Stimulated activated CD8-positive, alpha-beta memory T cell treated with anti-CD3 and anti-CD28 coated beads, Interleukin-4, amount 100 ng/mL, for 4 hours (primary cell): ENCODE measurements around the gene METRN.
"Not testable (repeated sequence)": the region's sequence is repeated elsewhere in the genome, so short reads cannot be mapped to it uniquely, and the experiment has no call there.

Experiments used
- DNase-seq, 2 donors: peaks; one replicate each; pipeline ENCODE4 v3.0.0-alpha.2; 2020; ENCODE audit warnings: low read depth in 2 of 2, low spot score in 1 of 2

The METRN gene

GRCh38 chr16:691242-691641 is 23.7 kb upstream of the METRN start:
- DNase-seq, result not testable (repeated sequence)

- no peak for DNase-seq
These were observed 22.4 kb upstream of the METRN start for GRCh38 chr16:692356-693108.

GRCh38 chr16:693364-693763 is 21.6 kb upstream of the METRN start:
- no peak for DNase-seq

GRCh38 chr16:693766-694165 is 21.2 kb upstream of the METRN start:
- peak in 1 of 2 donors; percentile 29 for DNase-seq

- no peak for DNase-seq
These were observed 20.6 kb upstream of the METRN start for GRCh38 chr16:694187-694862.

GRCh38 chr16:694863-695354 is 20.0 kb upstream of the METRN start:
- DNase-seq, result no peak

- DNase-seq, result peak in 1 of 2 donors; percentile 43
These were observed 19.4 kb upstream of the METRN start for GRCh38 chr16:695355-696089.

- DNase-seq, result no peak
These were observed 15.8 kb upstream of the METRN start for GRCh38 chr16:698911-699671.

GRCh38 chr16:700684-701584 is 14.0 kb upstream of the METRN start:
- no peak for DNase-seq

GRCh38 chr16:702341-702740 is 12.6 kb upstream of the METRN start:
- no peak for DNase-seq

GRCh38 chr16:703406-703805 is 11.5 kb upstream of the METRN start:
- no peak for DNase-seq

- DNase-seq, result no peak
These were observed 10.9 kb upstream of the METRN start for GRCh38 chr16:704047-704446.

GRCh38 chr16:704552-705380 is 10.2 kb upstream of the METRN start:
- DNase-seq, result no peak

- no peak for DNase-seq
These were observed 9.3 kb upstream of the METRN start, which contains the start of gene FBXL16 for GRCh38 chr16:705431-706188. Gene FBXL16 (minus strand): TSS chr16:705801. CDS start chr16:697405, 8,396 bp downstream.

GRCh38 chr16:706189-707061 is 8.5 kb upstream of the METRN start:
- DNase-seq, result no peak

- DNase-seq, result no peak
These were observed 7.8 kb upstream of the METRN start for GRCh38 chr16:707062-707538.

- DNase-seq, result no peak
These were observed 6.9 kb upstream of the METRN start for GRCh38 chr16:708019-708418.
